K562 (cell line): ENCODE results near the gene PLTP. TPM values are rescaled to one million over a fixed set of nuclear protein-coding genes. Genes with fewer than 3 reads are reported as not detected.

Experiments used
- CREM ChIP-seq: IDR thresholded peaks from 2 replicates; pipeline ENCODE4 v1.6.1; 2014; ENCODE audit warnings: antibody characterized with exemption, low read depth
- DMBX1 ChIP-seq: fragments of 250-450 bp; sonication (Bioruptor Pico); IDR thresholded peaks from 2 replicates; pipeline ENCODE4 v1.8.0; 2022; ENCODE audit warnings: inconsistent platforms, mild to moderate bottlenecking, moderate library complexity, borderline replicate concordance
- JUND ChIP-seq, 2 experiments: IDR thresholded peaks; 2 replicates in 1 of 2; 3 replicates in 1 of 2; pipeline ENCODE4 v1.6.1; 2011; ENCODE audit warnings: borderline replicate concordance in 2 of 2, low read depth in 2 of 2, low read length in 2 of 2, improper control_type of control experiment in 1 of 2, missing biosample characterization in 1 of 2, missing genetic modification characterization in 1 of 2, missing genetic modification reagents in 1 of 2
- LCOR ChIP-seq: sonication (generic); formaldehyde crosslinking; IDR thresholded peaks from 2 replicates; pipeline ENCODE4 v1.8.0; 2022; ENCODE audit warnings: mild to moderate bottlenecking, missing genetic modification reagents
- RCOR1 ChIP-seq, 2 experiments: IDR thresholded peaks; 2 replicates each; pipeline ENCODE4 v1.6.1; 2012; ENCODE audit warnings: low read depth in 2 of 2, low read length in 2 of 2, borderline replicate concordance in 1 of 2, improper control_type of control experiment in 1 of 2
- RFX1 ChIP-seq: fragments of 450-650 bp; IDR thresholded peaks from 2 replicates; pipeline ENCODE4 v1.6.1; 2016; ENCODE audit warnings: mild to moderate bottlenecking, moderate library complexity
- SRSF9 ChIP-seq: fragments of 200-400 bp; formaldehyde crosslinking; IDR thresholded peaks from 2 replicates; pipeline ENCODE4 v1.6.1; 2017; ENCODE audit warnings: low read depth, low read length, borderline replicate concordance
- polyA plus RNA-seq, 8 experiments: library from polyadenylated mRNA; depleted of rRNA in 4 of 8; stranded (reverse) in 5 of 8; unstranded in 3 of 8; fragments of >200 nt; fragmentation: Nextera tagmentation in 2 of 8; fragmentation: Illumina TruSeq in 1 of 8; extraction: Ambion mirVana in 2 of 8; extraction: Trizol in 1 of 8; gene quantifications; 2 replicates each; pipeline versions ENCODE4 v1.2.1 to v1.2.3, GENCODE V29; 2011 to 2014; ENCODE audit warnings: inconsistent platforms in 1 of 8, missing spikeins in 1 of 8
- total RNA-seq, 7 experiments: library from RNA; depleted of rRNA in 6 of 7; stranded (reverse); fragments of >200 nt in 6 of 7; fragmentation: Illumina TruSeq in 2 of 7; extraction: Trizol in 2 of 7; gene quantifications; 2 replicates each; pipeline versions ENCODE4 v1.2.1 to v1.2.3, GENCODE V29; 2011 to 2021; ENCODE audit warnings: low replicate concordance in 1 of 7
- TF ChIP-seq, protein P1 (sequence below), 2 experiments: fragments of 450-650 bp in 1 of 2; sonication (generic) in 1 of 2; formaldehyde crosslinking in 1 of 2; IDR thresholded peaks in 1 of 2; conservative IDR thresholded peaks in 1 of 2; 2 replicates each; pipeline versions ENCODE4 v1.6.1 to v1.8.1; 2016 to 2023; ENCODE audit warnings: mild to moderate bottlenecking in 2 of 2, moderate library complexity in 2 of 2, inconsistent platforms in 1 of 2, missing genetic modification reagents in 1 of 2
- TF ChIP-seq, protein P2 (sequence below): fragments of 450-650 bp; IDR thresholded peaks from 2 replicates; pipeline ENCODE4 v1.6.1; 2017; ENCODE audit warnings: antibody characterized with exemption, mild to moderate bottlenecking
- TF ChIP-seq, protein P3 (sequence below): sonication (generic); formaldehyde crosslinking; IDR thresholded peaks from 2 replicates; pipeline ENCODE4 v1.8.0; 2022; ENCODE audit warnings: mild to moderate bottlenecking, missing genetic modification reagents, borderline replicate concordance
- TF ChIP-seq, protein P4 (sequence below): sonication (generic); IDR thresholded peaks from 2 replicates; pipeline ENCODE4 v1.6.1; 2016
- TF ChIP-seq, protein P5 (sequence below): fragments of 250-450 bp; sonication (Bioruptor Pico); IDR thresholded peaks from 2 replicates; pipeline ENCODE4 v1.8.0; 2021; ENCODE audit warnings: moderate library complexity, mild to moderate bottlenecking, inconsistent platforms

The PLTP gene
- total and polyA plus RNA-seq, 9 of the 15 experiments (the other 6 are each of a cell fraction or from before 2014, with no cell fraction given): 2.8 to 29.3 (median 17.6) TPM

DNA sequence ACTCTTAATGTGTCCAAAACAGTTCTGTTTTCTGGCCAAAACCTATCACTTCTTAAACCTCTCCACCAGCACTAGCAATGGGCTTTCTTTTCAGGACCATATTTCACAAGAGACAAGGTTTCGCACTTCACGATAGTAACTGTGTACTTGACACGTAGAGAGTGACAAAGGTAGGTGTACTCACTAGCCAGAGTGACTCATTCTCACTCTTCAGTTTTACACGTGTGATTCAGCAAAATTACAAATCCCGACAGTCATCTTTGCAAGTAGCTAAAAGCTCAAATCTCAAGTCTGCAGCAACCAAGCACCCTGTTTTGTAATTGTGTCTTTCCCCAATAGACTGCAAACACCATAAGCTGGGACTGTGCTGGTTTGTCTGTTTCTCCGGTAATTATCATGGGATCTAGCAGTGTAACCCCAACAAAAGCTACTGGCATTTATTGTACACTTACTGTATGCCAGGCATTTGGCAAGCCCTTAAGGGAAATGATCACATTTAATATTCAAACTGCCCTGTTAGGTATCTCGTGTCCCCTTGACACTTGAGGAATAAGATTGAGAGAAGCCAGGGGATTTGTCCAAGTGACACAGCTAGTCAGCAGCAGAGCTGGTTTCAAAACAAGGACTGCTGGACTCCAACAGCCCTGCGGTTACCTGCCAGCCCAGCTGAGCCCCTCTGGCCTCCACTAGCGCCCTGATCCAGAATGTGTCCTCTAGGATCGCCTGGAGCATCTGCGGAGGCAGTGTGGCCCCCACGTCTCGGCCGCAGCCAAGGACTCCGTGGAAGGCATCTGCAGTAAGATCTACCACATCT, 32.4 kb upstream of the PLTP start (continued):
- peak; percentile 48; the same call in 1 of the 2 replicates for TF ChIP-seq RFX1
- TF ChIP-seq, protein P1, sequence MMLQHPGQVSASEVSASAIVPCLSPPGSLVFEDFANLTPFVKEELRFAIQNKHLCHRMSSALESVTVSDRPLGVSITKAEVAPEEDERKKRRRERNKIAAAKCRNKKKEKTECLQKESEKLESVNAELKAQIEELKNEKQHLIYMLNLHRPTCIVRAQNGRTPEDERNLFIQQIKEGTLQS (IDR thresholded peaks at IDR 0.05): peak; percentile 95
- TF ChIP-seq, protein P1 (CRISPR knock-in tag; conservative IDR thresholded peaks at IDR 0.05): peak; percentile 78; the same call in 1 of the 2 replicates
- TF ChIP-seq, protein P2, sequence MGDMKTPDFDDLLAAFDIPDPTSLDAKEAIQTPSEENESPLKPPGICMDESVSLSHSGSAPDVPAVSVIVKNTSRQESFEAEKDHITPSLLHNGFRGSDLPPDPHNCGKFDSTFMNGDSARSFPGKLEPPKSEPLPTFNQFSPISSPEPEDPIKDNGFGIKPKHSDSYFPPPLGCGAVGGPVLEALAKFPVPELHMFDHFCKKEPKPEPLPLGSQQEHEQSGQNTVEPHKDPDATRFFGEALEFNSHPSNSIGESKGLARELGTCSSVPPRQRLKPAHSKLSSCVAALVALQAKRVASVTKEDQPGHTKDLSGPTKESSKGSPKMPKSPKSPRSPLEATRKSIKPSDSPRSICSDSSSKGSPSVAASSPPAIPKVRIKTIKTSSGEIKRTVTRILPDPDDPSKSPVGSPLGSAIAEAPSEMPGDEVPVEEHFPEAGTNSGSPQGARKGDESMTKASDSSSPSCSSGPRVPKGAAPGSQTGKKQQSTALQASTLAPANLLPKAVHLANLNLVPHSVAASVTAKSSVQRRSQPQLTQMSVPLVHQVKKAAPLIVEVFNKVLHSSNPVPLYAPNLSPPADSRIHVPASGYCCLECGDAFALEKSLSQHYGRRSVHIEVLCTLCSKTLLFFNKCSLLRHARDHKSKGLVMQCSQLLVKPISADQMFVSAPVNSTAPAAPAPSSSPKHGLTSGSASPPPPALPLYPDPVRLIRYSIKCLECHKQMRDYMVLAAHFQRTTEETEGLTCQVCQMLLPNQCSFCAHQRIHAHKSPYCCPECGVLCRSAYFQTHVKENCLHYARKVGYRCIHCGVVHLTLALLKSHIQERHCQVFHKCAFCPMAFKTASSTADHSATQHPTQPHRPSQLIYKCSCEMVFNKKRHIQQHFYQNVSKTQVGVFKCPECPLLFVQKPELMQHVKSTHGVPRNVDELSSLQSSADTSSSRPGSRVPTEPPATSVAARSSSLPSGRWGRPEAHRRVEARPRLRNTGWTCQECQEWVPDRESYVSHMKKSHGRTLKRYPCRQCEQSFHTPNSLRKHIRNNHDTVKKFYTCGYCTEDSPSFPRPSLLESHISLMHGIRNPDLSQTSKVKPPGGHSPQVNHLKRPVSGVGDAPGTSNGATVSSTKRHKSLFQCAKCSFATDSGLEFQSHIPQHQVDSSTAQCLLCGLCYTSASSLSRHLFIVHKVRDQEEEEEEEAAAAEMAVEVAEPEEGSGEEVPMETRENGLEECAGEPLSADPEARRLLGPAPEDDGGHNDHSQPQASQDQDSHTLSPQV: peak; percentile 59; the same call in 1 of the 2 replicates
- TF ChIP-seq RCOR1 (IDR thresholded peaks at IDR 0.05; ENCODE audit: borderline replicate concordance in 1 of 2, low read depth in 2 of 2, low read length in 2 of 2): peak; percentile 19 to 64; a peak in 2 of 4 replicates
- TF ChIP-seq, protein P3, sequence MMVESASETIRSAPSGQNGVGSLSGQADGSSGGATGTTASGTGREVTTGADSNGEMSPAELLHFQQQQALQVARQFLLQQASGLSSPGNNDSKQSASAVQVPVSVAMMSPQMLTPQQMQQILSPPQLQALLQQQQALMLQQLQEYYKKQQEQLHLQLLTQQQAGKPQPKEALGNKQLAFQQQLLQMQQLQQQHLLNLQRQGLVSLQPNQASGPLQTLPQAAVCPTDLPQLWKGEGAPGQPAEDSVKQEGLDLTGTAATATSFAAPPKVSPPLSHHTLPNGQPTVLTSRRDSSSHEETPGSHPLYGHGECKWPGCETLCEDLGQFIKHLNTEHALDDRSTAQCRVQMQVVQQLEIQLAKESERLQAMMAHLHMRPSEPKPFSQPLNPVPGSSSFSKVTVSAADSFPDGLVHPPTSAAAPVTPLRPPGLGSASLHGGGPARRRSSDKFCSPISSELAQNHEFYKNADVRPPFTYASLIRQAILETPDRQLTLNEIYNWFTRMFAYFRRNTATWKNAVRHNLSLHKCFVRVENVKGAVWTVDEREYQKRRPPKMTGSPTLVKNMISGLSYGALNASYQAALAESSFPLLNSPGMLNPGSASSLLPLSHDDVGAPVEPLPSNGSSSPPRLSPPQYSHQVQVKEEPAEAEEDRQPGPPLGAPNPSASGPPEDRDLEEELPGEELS: no peak
- no peak for TF ChIP-seq SRSF9
- TF ChIP-seq CREM: peak; percentile 61
- TF ChIP-seq JUND (IDR thresholded peaks at IDR 0.05; ENCODE audit: borderline replicate concordance, low read depth, low read length): peak; percentile 97
- TF ChIP-seq JUND (tag; IDR thresholded peaks at IDR 0.05; ENCODE audit: borderline replicate concordance, low read depth, low read length): peak; percentile 97
- TF ChIP-seq LCOR (CRISPR knock-in tag): peak; percentile 43; the same call in 1 of the 2 replicates
- TF ChIP-seq, protein P4, sequence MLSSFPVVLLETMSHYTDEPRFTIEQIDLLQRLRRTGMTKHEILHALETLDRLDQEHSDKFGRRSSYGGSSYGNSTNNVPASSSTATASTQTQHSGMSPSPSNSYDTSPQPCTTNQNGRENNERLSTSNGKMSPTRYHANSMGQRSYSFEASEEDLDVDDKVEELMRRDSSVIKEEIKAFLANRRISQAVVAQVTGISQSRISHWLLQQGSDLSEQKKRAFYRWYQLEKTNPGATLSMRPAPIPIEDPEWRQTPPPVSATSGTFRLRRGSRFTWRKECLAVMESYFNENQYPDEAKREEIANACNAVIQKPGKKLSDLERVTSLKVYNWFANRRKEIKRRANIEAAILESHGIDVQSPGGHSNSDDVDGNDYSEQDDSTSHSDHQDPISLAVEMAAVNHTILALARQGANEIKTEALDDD: peak; percentile 69; the same call in 1 of the 2 replicates
- TF ChIP-seq, protein P5, sequence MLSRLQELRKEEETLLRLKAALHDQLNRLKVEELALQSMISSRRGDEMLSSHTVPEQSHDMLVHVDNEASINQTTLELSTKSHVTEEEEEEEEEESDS (CRISPR knock-in tag): no peak
- no peak for TF ChIP-seq DMBX1 (CRISPR knock-in tag)
